HL-60 (cell line): Measurements from ENCODE around the gene MSLN.

ENCODE experiments used
- DNase-seq, 2 experiments: peaks; one replicate each; pipeline ENCODE4 v3.0.0-alpha.2; 2010 to 2020; ENCODE audit warnings: low read depth in 1 of 2, low spot score in 1 of 2
- H3K27ac ChIP-seq: fragments of 250-450 bp; sonication (Bioruptor Pico); replicated peaks from 2 replicates; pipeline ENCODE4 v1.5.1; 2020; ENCODE audit warnings: mild to moderate bottlenecking, moderate library complexity
- H3K27me3 ChIP-seq: fragments of 250-450 bp; sonication (Bioruptor Pico); 2 replicates; pipeline ENCODE4 v1.5.1; 2021; ENCODE audit warnings: mild to moderate bottlenecking, moderate library complexity; ENCODE audit not compliant: insufficient read depth, poor library complexity, severe bottlenecking
- H3K4me3 ChIP-seq: replicated peaks from 2 replicates; pipeline ENCODE4 v1.5.1; 2011; ENCODE audit warnings: mild to moderate bottlenecking, control low read depth, low read length; ENCODE audit not compliant: insufficient read depth
- CTCF ChIP-seq: IDR thresholded peaks from one replicate; pipeline ENCODE4 v1.5.1; 2011; ENCODE audit warnings: low read length, control low read depth, inconsistent platforms; ENCODE audit not compliant: insufficient read depth
- GABPA ChIP-seq: IDR thresholded peaks from 2 replicates; pipeline ENCODE4 v1.6.1; 2012; ENCODE audit warnings: low read depth
- POLR2AphosphoS5 ChIP-seq: IDR thresholded peaks from 2 replicates; pipeline ENCODE4 v1.6.1; 2012; ENCODE audit warnings: low read depth
- REST ChIP-seq: IDR thresholded peaks from 2 replicates; pipeline ENCODE4 v1.6.1; 2012; ENCODE audit warnings: low read depth; ENCODE audit not compliant: insufficient replicate concordance
- SPI1 ChIP-seq: IDR thresholded peaks from 2 replicates; pipeline ENCODE4 v1.6.1; 2012; ENCODE audit warnings: low read depth, mild to moderate bottlenecking, borderline replicate concordance

MSLN gene

GRCh38 chr16:780296-780695 is 19.8 kb downstream of the MSLN start:
- Histone ChIP-seq H3K27ac (no peak overlapping the region), H3K27me3 (peaks cover 15% of the 10 kb centered on the region), H3K4me3 (no peak overlapping the region)
- no peak for DNase-seq
- TF ChIP-seq REST (no peak), POLR2AphosphoS5 (no peak), GABPA (no peak), CTCF (no peak), SPI1 (no peak)

- H3K27ac ChIP-seq: no peak overlapping the region
- TF ChIP-seq CTCF (no peak), SPI1 (no peak), GABPA (no peak), POLR2AphosphoS5 (no peak), REST (no peak)
- peaks cover 15% of the 10 kb centered on the region for H3K27me3 ChIP-seq
- no peak overlapping the region for H3K4me3 ChIP-seq
- DNase-seq: no peak
Observed at GRCh38 chr16:781346-782010, 20.9 kb downstream of the MSLN start.

GRCh38 chr16:782258-782657 is 21.7 kb downstream of the MSLN start:
- no peak for TF ChIP-seq GABPA
- no peak for TF ChIP-seq CTCF
- no peak for TF ChIP-seq REST
- TF ChIP-seq POLR2AphosphoS5: no peak
- no peak for TF ChIP-seq SPI1
- Histone ChIP-seq H3K27ac (no peak overlapping the region), H3K27me3 (peaks cover 15% of the 10 kb centered on the region), H3K4me3 (no peak overlapping the region)
- no peak for DNase-seq
